AG04450 (cell line): ENCODE results near the gene ZNF45. TPM values are rescaled to one million over a fixed set of nuclear protein-coding genes. Genes with fewer than 3 reads are reported as not detected.

Experiments
- CTCF ChIA-PET: fragments of 300-600, 350-600 bp; formaldehyde crosslinking; extraction: SDS; loops from one replicate; lab custom pipeline; 2022; ENCODE audit warnings: antibody characterized with exemption, inconsistent platforms; lab: Charles Lee
- POLR2A ChIA-PET: fragments of 350-600 bp; formaldehyde crosslinking; extraction: SDS; loops from one replicate; lab custom pipeline; 2021; ENCODE audit warnings: antibody characterized with exemption, inconsistent platforms; lab: Yijun Ruan, JAX
- DNase-seq: peaks from one replicate; pipeline ENCODE4 v3.0.0-alpha.2; 2011; ENCODE audit warnings: low read depth, low spot score
- H3K27ac ChIP-seq: one replicate; pipeline ENCODE4 v1.5.1; 2012; ENCODE audit warnings: low read depth, low read length, control low read depth
- H3K27me3 ChIP-seq: one replicate; pipeline ENCODE4 v1.6.0; 2012; ENCODE audit warnings: low read length; ENCODE audit not compliant: control insufficient read depth, insufficient read depth
- H3K4me3 ChIP-seq: 2 replicates; pipeline ENCODE4 v1.5.1; 2011; ENCODE audit warnings: mild to moderate bottlenecking, low read depth, low read length, control low read depth
- H3K9me3 ChIP-seq: 2 replicates; pipeline ENCODE4 v1.5.1; 2012; ENCODE audit warnings: low read length; ENCODE audit not compliant: control insufficient read depth, insufficient read depth
- CTCF ChIP-seq: IDR thresholded peaks from 2 replicates; pipeline ENCODE4 v1.5.1; 2011; ENCODE audit warnings: low read depth, low read length, control low read depth, inconsistent platforms
- polyA plus RNA-seq: library from polyadenylated mRNA; depleted of rRNA; stranded (reverse); fragments of >200 nt; gene quantifications from 2 replicates; pipeline ENCODE4 v1.2.3, GENCODE V29; 2011

The ZNF45 gene
- polyA plus RNA-seq, 1 experiment: 16.1 TPM

GRCh38 chr19:43976732-43977131, 41.6 kb upstream of the ZNF45 start:
- no peak for DNase-seq
- CTCF ChIA-PET: no interaction called here
- Histone ChIP-seq H3K27me3 (no peaks in the 10 kb centered on the region), H3K27ac (no peak overlapping the region), H3K4me3 (no peak overlapping the region), H3K9me3 (peaks cover 9% of the 10 kb centered on the region)
- TF ChIP-seq CTCF: no peak
- POLR2A ChIA-PET: no interaction called here

GRCh38 chr19:43966079-43966694, 31.1 kb upstream of the ZNF45 start:
- Histone ChIP-seq H3K9me3 (peaks cover 54% of the 10 kb centered on the region), H3K4me3 (no peak overlapping the region), H3K27me3 (no peaks in the 10 kb centered on the region), H3K27ac (no peak overlapping the region)
- POLR2A ChIA-PET: interaction anchor here (0.7 kb wide), 1 partner anchor 17 kb away, joined by 3 read pairs; no protein-coding TSS in a partner anchor
- no peak for DNase-seq
- CTCF ChIA-PET: no interaction called here
- no peak for TF ChIP-seq CTCF

GRCh38 chr19:43960411-43960810, 25.3 kb upstream of the ZNF45 start:
- ChIA-PET CTCF (no interaction called here), POLR2A (no interaction called here)
- Histone ChIP-seq H3K9me3 (peaks cover 31% of the 10 kb centered on the region), H3K27ac (no peak overlapping the region), H3K4me3 (no peak overlapping the region), H3K27me3 (no peaks in the 10 kb centered on the region)
- no peak for DNase-seq
- TF ChIP-seq CTCF: no peak

- Histone ChIP-seq H3K27ac (peak overlapping the region; percentile 42), H3K27me3 (no peaks in the 10 kb centered on the region), H3K9me3 (peaks cover 22% of the 10 kb centered on the region), H3K4me3 (no peak overlapping the region)
- ChIA-PET POLR2A (no interaction called here), CTCF (no interaction called here)
- DNase-seq: peak; percentile 80
- TF ChIP-seq CTCF: no peak
Observed at GRCh38 chr19:43957891-43958290, 22.8 kb upstream of the ZNF45 start.

- Histone ChIP-seq H3K27me3 (no peaks in the 10 kb centered on the region), H3K9me3 (peaks cover 21% of the 10 kb centered on the region), H3K4me3 (no peak overlapping the region), H3K27ac (no peak overlapping the region)
- TF ChIP-seq CTCF: no peak
- ChIA-PET POLR2A (no interaction called here), CTCF (no interaction called here)
- DNase-seq: no peak
Observed at GRCh38 chr19:43956827-43957226, 21.7 kb upstream of the ZNF45 start.
